Peyer's patch (tissue), 4 donors: ENCODE results near the gene SPON2.

Experiments
- POLR2A ChIP-seq, 2 donors: fragments of 450-650 bp; IDR thresholded peaks; one replicate each; pipeline ENCODE4 v1.5.1; 2017; ENCODE audit warnings: antibody characterized with exemption in 2 of 2, mild to moderate bottlenecking in 2 of 2, moderate library complexity in 2 of 2
- TF ChIP-seq, protein P1 (sequence below), 6 experiments: fragments of 450-650 bp in 4 of 6; fragments of 200-600 bp in 2 of 6; sonication (generic) in 1 of 6; IDR thresholded peaks; one replicate each; pipeline ENCODE4 v1.5.1; 2017 to 2019; ENCODE audit warnings: antibody characterized with exemption in 6 of 6, mild to moderate bottlenecking in 3 of 6, moderate library complexity in 1 of 6

DNA sequence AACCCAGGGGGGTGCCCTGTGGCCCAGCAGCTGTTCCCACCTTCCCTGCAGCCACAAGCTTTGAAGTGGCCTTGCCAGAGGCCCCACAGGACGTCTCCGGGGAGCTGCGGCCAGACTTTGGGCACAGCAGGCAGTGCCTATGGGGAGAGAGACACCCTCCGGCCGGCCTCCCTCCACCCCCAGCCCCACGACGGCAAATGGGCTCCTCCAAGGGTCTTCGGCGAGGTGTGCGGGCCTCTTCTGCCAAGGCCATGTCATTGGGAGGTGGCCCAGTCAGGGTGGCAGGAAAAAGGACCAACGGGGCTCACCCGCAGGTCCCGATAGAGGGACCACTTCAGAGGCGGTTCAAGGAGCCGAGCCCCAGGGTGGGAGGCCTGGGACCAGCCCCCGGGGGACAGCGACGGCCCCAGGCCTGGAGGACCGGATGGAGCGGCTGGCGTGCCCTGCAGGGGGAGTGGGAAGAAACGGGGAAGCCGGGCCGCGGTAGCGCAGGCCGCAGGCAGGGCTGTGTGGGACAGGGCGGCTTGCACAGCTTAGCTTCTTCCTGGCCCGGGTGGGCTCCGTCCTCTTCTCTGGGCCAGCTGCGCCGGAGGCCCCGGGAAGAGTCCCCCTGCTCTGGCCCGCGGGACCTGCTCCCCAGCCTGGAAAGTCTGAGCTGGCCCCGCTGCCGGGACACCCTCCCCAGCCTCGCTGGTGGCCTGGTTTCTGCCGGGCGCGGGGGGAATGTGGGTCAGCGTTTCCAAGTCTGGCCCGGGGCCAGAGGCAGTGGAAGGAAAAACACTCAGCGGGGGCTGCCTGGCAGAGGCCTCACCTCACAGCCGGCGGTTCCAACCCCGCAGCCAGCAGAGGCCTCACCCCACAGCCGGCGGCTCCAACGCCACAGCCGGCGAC is 21.9 kb upstream of the SPON2 start:
- TF ChIP-seq POLR2A (IDR thresholded peaks at IDR 0.05): no peak
- TF ChIP-seq, protein P1, sequence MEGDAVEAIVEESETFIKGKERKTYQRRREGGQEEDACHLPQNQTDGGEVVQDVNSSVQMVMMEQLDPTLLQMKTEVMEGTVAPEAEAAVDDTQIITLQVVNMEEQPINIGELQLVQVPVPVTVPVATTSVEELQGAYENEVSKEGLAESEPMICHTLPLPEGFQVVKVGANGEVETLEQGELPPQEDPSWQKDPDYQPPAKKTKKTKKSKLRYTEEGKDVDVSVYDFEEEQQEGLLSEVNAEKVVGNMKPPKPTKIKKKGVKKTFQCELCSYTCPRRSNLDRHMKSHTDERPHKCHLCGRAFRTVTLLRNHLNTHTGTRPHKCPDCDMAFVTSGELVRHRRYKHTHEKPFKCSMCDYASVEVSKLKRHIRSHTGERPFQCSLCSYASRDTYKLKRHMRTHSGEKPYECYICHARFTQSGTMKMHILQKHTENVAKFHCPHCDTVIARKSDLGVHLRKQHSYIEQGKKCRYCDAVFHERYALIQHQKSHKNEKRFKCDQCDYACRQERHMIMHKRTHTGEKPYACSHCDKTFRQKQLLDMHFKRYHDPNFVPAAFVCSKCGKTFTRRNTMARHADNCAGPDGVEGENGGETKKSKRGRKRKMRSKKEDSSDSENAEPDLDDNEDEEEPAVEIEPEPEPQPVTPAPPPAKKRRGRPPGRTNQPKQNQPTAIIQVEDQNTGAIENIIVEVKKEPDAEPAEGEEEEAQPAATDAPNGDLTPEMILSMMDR (IDR thresholded peaks at IDR 0.05): no peak
